HG02981 (cell line): Measurements from ENCODE around the gene LRRC4C.

Experiments
- ATAC-seq: cut with Tn5 transposase; IDR thresholded peaks from one replicate; pipeline ENCODE4 v1.9.1; 2021; ENCODE audit warnings: mild to moderate bottlenecking, moderate library complexity; ENCODE audit not compliant: unreplicated experiment

The LRRC4C gene

DNA sequence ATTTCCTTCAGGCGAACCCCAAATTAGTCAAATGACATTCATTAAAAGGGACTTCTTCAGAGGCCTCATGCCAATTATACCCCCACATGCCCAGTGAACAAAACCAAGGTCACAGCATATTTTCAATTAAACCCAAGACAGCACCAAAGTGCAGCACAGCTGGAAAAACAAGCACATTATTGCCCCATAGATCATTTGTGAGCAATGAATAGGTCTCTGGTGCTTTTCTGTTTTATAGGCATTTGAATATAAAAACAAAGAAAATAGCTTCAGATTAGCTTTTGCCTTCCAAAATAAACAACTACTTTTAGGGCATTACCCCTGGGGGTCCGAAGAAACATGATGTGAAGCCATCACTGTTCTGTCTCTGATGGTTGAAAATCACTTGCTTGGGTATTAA is 1319.9 kb downstream of the LRRC4C start:
- ATAC-seq, result no peak

DNA sequence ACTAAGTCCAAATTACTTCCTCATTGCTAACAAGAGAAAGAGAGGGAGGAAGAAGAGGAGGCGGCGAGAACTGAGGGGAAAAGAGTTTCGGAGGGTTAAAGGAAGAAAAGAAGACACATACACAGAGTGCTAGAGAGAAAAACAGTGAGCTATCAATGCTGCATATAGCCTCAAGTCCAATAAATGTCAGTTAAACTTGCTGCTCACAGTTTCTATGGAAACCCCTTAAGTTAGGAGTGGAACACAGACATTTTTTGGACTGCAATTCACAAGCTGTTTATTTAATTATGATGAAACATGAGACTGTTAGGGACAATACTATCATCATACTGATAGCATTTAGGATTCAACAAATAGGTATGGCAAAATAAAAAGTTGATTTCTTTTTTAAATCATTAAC is 1320.4 kb downstream of the LRRC4C start:
- ATAC-seq, result no peak

DNA sequence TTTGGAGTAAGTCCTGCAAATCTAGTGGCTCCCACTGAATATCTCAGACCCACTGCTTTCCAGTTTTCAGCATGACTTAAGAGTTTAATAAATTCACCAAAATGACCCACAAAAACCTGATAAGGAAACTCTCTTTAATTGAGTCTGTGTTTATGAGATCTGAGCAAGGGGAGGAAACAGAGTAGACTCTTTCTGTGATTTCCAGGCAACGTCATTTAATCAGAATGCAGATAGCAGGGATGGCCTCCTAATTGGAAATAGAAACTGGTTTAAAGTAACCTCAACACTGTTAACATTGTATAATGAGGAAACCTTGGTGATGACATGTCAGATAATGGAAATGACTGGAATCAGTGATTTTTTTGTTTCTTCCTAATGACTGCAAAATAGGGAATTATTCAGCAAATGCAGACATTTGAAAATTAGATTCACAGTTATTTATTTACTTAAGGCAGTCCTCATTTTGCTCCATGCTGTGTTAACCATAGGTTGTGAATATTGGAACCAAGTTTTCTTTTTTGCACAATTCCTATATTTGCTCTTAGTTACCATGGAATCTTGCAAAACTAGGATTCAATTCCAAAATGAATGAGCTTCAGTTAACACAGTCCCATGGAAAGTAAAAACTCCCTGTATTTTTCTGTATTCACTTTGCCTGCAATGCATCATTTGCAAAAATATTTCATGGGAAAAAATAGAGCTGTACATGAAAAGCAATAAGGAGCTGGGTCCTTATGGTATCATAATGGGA is 1324.5 kb downstream of the LRRC4C start:
- no peak for ATAC-seq

DNA sequence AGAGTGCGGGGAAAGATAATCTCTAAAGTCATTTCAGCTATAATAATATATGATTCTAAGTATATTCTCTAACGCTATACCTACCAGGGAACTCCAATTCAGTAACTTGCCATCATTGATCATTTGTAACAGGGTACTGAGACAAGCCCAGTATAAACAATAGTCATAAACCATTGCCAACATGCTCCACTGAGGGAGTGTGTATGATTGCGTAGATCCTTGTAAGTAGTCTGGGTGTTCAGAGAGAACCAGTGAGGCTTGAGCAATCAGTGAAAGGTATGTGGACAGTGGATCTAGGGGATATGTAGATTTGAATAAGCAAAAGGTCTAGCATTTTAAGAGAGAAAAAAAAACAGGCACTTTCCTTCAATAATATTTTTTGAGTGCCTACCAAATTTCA is 1326.0 kb downstream of the LRRC4C start:
- ATAC-seq, result no peak

DNA sequence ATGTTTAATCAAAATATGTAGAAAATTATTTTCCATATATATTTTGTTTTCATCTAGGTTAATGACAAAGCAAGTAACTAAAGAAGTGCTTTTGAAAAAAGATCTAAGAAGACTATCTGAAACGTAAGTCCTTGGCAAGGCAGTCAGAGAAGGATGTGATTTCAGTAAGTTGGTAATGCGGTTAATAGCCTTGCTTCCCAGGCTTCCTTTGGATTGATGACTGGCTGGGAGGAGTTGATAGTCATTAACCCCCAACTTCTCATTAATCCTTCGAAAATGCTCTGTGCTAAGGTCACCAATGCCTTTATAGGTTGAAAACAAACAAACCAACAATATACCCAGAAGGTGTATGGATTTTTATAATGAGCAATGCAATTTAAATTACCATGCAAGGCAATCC is 1326.5 kb downstream of the LRRC4C start:
- no peak for ATAC-seq

DNA sequence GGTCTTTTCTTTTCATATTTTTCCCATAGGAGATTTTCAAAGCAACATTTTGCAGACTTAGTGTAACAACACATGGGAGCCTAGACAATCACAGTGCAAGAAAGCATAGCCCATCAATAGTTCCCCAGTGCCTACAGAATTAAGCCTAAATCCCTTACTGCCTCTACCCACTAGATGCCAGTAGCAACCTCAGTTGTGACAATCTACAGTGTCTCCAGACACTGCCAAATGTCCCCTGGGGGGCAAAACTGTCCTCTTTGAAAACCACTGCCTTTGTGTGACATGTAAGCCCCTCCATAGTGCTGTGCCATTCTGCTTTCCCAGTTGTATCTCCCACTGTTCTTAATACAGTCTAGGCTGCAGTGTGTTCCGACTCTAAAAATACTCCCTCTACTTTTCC is 1329.0 kb downstream of the LRRC4C start:
- ATAC-seq, result peak; percentile 51

DNA sequence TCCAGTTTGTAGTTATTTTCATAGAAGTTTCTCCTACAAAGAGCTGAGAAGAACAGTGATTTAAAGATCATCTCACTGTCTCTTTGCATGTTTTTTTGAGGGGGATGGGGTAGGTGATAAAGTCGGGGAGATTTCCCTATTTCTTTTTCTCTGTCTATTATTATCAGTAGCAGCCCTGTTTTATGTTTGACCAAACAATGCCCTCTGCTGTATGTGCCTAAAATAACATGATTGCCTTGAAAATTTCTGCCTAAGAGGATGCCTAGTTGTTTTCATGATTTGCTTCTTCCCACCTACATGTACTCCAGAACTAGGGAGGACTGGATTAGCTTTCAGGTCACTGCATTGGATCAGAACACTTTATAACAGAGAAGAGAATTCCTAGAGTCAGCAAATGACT is 1330.2 kb downstream of the LRRC4C start:
- ATAC-seq, result no peak

DNA sequence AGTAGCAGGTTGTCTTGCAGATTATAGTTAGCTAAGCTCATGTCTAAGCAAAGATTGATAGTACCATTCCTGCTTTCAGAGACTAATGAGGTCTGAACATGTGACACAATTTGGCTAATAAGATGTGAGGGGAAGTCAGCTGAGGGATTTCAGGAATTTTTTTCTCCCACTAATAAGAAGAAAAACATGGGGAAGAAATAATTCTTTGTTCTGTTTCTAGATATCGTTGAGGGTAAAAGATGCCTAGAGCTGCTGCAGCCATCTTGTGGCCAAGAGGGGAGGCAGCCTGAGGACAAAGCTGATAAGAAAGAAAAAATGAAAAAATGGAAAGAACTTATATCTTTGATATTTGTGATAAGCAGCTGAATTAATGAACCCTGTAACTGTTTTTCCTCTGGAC is 1334.4 kb downstream of the LRRC4C start:
- ATAC-seq, result no peak

DNA sequence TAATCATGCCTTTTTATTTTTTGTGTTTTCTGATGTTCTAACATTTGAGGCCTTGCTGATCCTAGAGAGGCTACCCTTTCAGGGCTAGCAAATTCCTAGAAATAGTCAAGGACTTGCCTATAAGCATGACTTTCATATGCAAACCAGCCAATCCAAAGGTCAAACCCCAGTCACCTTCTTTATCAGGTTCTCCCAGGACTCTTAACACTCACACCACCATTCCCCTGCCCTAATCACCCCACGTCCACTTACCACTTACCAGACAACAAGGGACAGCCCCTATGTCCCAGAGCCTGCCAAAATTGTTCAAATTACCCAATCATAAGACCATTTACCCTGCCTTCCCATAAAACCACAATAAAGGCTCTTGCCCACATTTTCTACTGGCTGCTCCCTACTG is 1339.8 kb downstream of the LRRC4C start:
- no peak for ATAC-seq

DNA sequence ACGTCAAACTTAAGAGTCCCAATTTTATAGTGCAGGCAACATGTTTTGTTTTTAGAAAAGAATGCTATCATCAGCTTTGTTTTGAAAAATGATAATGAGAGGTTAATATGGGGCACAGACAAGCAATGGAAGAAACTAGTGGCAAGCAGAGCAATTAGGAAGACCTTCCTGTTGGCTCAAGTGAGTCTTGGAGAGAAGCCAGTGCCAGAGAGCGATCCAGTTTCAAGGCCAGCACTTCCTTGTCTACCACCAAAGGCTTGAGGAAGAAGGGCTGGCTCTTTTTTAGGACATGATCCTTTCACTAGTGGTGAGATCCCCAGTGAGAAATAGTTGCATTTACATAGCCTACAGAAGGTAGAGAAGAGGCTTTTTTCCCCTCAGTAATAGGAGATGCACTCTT is 1340.7 kb downstream of the LRRC4C start:
- ATAC-seq, result no peak

DNA sequence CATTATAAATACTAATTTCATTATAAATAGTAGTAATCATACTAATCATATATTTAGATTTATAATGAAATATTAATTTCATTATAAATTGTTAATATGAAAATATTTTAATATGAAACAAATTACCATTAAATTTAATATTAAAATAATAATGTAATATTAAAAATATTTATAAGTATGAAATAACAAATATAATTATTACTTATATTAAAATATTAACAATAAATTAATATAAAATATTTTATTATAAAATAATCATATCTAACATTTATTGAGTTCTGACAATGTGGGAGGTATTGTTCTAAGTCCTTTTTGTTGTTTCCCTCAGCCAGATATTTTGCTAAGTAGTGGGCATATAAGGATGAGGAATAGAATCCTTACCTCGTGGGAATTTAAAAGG is 1341.4 kb downstream of the LRRC4C start:
- no peak for ATAC-seq

DNA sequence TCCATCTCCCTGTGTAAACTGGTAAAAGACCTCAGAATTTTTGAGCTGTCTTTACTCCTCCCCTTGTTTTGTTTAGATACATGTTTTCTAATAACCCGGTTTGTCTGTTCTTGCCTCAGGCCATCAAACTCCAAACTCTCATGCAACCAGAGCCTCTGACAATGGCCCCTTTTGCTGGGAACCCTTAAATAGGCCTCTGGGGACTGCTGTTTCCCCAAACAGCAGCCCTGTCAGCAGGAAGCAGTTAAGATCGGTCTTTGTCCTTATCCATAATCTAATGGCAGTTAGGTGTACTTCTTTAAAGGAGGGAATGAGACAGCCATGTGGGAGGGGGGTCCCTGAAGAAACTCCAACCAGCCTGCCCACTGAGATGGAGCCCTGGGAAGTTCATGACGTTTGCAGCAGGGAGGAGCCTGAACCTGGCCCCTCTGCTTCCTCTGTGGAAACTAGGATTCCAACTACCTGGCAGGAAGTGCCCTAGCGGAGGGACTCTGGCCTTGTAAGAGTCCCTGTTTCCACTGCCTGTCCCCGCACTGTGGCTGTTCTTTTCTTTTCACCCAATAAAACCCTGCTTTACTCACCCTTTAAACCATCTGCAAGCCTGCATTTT is 1354.4 kb downstream of the LRRC4C start:
- ATAC-seq, result no peak

DNA sequence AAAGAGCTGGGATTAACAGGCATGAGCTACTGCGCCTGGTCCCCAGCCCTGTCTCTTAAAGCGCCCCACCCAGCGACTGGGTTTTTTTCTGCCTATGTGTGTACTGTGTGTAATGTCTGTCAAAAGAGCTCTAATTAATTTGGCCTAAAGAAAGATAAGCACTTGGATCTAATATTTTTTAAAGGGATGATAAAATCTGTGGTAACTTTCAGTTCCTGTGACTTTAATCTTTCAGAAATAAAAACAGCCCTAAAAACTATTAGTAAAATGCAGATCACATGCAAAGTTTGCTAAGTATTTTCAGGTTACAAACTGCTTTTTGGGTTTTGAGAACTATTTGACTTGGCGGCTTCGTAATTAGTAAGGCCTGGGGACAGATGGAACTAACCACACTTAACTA is 1358.7 kb downstream of the LRRC4C start:
- ATAC-seq, result no peak

DNA sequence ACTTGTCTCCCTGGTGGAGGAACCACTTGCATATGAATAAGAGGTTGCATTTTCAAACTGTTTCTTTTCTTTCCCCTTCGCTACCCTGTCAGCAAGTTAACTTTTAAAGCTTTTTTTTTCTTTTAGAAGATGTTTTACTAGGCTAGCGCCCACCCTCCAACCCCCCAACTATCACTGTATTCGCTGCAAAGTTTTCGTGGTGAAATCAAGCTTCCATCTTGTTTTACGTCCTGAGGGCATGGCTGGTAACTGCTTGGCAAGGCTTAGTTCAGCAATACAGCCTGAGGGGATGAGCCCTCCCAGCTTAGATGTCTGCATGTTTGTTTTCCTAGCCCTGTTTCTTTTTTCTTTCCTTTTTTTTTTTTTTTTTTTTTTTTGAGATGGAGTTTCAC is 1359.3 kb downstream of the LRRC4C start:
- no peak for ATAC-seq

DNA sequence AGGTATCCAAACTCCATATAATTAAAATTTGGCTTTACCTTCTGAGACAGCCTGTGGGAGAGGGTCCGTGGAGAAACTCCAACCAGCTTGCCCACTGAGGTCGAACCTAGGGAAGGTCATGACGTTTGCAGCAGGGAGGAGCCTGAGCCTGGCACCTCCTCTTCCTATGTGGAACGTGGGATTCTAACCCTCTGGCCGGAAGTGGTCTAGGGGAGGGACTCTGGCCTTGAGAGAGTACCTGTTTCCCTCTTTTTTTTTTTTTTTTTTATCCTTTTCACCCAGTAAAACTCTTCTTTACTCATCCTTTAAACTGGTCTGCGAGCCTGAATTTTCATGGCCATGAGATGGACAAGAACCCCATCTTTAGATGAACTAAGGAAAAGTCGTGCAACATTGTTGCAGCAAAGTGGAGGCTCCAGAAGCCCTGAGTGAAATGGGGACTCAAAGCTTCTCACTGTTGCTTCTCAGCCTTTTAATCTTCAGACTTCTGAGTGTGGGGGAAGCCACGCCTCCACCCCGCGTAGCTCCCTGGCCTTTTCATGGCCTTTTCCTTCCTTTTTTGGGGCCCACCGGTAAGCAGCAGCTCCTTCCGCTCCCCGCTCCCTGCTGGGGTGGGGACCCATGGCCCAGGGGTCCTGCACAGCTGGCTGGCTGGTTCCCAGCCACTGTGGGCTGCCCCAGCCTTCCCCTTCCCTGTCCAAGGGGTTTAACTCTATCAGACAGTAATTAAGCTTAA is 1359.9 kb downstream of the LRRC4C start:
- no peak for ATAC-seq

DNA sequence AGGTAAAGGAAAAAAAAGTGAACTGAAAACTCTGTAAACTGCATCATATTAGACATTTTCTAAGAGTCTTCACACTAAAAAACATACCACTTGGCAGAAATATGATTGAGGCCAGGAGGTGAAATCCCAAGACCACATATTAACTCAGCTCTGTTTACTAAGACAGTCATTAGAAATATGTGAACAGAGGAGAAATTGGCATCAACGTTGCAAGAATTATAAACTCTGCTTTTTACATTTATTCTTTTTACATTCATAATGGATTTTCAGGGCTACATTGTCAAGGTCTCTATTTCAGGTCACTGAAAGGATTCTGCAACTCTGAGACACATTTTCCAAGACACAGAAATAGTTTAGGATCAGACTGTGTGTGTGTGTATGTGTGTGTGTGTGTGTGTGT is 1364.0 kb downstream of the LRRC4C start:
- no peak for ATAC-seq

DNA sequence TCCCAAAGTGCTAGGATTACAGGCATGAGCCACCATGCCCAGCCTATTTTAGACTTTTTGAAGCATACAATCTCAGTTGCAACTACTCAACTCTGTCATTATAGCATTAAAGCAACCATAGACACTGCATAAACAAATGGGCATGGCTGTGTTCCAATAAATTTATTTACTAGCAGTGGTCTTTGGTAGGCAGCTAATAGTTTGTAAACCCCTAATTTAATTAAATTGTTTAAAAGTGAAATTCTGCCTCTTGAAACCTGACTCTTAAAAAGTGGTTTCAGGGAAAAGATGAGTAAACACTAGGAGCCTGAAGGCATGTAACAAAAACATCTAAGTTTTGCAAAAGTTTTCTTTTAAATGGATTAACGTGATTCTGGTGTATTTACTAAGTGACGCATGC is 1364.5 kb downstream of the LRRC4C start:
- no peak for ATAC-seq

DNA sequence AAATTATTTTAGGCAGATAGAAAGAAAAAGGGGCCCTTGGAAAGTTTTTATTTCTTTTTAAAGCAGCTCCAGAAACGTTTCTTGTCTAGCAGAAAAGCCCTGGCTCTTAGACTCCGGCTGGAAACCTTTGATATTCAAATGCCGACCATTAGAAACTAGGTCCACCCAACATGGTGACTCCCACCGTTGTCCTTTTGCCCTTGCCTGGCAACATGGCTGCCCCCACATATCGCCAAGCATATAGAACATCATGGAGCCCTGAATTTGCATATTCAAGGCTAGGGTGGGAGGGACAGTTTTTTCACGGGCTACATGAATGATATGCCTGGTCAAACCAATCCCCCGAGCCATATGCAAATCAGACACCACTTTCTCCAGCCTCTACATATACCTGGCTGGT is 1379.0 kb downstream of the LRRC4C start:
- ATAC-seq, result no peak
